HG02870 (cell line): ENCODE results near the gene C1orf87.
"Not testable (repeated sequence)": the region's sequence is repeated elsewhere in the genome, so short reads cannot be mapped to it uniquely, and the experiment has no call there.

Experiments
- ATAC-seq: cut with Tn5 transposase; IDR thresholded peaks from one replicate; pipeline ENCODE4 v1.9.1; 2021; ENCODE audit warnings: mild to moderate bottlenecking, moderate library complexity; ENCODE audit not compliant: unreplicated experiment

Gene C1orf87

DNA sequence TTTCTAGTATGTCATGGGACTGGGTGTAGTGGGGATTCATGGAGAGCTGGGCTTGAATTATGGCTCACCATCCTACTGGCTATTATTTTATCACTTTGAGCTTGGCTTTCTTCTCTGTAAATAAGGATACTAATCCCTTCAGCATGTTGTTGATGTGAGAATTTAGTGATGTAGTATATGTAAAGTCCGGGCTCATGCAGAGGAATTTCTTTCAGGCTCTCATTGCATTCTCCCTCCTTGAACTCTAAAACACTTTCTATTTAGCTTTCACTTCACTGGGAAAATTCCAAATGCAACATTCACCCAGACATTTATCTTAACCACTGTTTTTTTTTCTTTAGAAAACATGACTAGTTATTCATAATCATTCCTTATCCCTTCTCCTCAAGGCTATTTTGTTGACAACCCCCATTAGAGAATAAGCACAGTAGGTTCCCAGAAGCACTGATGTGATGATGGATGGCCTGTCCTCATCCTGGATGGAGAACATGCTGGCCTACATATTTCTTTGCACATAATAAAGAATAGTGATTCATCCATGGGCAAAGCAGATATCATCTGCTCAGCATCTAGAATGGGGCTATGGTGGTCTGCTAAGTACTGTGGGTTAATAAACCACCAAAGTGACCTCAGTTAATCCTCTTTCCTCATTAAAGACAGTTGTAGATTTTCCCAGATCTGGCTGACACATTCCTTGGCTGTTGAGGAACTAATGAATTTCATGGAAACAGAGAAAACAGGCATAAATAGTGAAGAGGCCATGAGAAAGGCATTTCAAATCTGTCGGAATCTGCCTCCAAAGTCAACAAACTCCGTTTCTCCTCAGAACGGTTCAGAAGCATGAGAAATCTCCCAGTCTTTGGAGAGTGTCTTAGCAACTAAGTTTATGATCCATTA lies 79.0 kb downstream of the C1orf87 start:
- no peak for ATAC-seq

DNA sequence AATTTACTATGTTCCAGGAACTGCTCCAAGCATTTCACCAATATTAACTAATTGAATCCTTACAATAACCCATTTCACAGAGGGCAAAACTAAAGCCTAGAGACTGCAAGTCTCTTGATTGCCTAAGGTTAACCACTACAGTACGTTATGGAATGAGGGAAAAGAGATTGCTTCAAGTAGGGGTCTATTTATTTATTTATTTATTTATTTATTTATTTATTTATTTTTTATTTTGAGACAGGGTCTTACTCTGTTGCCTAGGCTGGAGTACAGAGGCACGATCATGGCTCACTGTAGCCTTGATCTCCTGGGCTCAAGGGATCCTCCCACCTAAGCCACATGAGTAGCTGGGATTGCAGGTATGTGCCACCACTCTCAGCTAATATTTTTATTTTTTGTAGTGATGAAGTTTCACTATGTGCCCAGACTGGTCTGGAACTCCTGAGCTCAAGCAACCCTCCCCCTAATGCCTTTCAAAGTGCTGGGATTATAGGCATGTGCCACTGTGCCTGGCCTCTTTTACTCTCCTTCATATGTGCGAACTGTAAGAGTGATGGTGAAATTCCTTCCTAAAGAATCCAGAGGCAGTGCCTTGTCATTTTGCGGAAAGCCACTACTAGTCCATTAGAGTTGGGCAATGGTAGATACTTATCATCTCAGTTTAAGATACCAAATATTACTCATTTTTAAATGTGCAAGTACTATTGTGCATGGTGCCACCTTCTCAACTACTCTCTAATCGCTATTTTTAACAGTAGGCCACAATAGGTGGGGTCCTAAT lies 81.3 kb downstream of the C1orf87 start:
- no peak for ATAC-seq

DNA sequence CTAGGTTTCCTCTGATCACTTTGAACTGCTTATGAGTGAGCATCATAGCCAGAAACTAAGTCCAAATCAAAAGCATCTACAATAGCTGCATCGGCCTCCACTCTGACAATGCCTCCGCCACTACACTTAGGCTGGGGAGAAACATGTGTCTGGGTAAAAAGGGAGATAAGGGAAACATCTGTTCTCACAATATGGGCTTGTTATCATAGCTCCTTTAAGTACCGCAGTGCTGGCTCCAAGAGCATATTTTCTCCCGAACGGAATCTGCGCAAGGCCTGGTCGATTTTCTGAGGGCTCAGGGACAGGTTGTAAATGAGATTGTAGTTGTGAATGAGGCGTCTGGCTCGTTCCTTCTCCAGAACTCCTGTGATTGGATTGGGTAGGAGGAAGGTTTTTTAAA lies 83.1 kb downstream of the C1orf87 start:
- ATAC-seq: no peak

DNA sequence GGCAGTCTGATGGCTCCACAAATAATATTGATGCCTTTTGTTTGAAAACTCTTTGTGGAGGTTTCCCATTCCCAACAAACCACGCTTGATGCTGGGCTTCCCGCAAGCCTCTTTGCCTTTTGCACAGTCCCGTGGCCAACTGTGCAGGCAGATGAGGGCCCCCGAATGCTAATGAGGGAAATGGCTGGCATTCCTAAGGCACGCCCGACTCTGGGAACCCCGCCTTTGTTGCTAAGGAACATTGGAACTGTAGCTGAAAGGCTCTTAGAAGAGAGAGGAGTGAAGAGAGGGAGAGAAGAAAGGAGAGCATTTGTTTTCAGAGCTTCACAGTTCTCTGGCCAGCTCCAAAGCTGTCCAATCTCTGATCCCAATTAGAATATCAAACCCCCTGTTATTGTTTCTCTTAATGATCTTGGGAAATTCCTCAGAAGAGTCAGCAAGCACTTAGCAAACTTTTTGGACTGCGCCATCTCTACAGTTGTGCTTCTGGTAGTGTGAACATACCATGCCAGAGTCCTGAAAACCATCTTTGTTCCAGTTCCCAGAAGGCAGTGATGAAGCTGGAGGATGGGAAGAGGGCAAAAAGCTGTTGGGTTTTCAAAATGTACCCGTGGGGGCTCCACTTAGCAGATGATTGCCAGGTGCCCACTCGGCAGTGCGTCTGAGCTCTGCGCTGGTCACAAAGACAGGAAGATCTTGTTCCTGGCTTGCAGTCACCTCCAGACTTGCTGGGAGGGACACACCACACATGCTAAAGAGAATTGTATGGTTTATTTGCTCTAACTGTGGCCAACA lies 86.9 kb downstream of the C1orf87 start:
- ATAC-seq: no peak

DNA sequence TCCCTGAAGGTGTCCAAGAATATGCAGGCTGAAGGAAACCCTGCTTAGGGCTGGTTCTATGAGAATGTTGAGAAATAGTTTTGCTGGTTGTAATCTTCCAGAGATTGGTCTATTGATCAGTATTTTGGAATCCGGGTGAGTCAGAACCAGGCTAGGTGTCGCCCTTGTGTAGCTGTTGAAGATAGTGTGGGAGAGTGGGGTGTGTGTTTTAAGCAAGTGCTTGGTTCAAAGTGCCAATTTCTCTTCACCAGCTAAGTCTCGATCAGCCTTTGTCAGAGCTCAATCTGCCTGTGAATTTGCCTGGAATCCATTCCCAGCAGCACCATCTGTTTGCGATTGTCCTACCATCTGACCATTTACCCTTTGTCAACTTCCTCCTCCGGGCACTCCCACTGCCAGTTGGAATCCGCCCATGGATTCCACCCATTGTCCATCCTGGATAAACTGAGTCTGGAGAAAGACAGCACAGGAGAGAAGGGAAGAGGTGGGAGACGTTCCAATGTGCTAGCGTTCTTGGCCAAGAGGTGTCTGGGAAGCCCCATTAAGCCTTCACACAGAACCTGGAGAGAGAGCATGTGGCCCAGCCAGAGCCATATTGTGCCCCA lies 87.6 kb downstream of the C1orf87 start:
- ATAC-seq: no peak

DNA sequence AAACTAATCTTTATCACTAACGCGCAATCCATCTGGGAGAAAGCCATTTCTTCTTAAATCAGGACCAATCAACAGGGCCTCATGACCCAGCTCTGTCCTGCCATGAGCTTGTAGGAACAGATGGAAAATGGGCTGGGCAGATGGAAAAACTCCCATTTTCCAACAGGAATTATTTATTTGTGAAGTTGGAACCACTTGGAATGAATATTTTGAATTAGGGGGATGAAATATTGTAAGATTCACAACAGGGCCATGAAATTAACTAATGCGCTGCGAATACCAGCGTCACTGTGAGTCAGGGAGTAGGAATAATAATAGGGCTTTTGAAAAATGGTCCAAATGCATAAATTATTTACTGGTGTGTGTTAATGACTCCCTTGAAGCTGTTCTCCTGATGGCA lies 93.9 kb downstream of the C1orf87 start:
- ATAC-seq: no peak

DNA sequence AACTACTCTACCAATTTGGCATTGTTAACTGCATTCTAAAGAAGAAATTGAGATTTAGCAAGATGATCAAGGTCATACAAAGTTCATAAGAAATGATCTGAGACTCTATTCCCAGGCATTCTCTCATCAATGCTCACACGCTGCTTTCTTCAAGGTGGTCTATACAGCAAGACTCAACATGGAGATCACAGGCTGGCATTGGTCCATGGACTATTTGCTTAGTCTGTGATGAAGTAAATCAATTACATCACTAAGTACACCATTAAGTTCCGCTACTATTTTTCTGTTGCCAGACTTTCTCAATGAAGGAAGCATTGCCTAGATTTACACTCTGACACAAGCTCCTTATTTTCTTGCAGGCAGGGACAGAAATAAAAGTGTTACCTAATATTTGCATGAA lies 95.1 kb downstream of the C1orf87 start:
- no peak for ATAC-seq

DNA sequence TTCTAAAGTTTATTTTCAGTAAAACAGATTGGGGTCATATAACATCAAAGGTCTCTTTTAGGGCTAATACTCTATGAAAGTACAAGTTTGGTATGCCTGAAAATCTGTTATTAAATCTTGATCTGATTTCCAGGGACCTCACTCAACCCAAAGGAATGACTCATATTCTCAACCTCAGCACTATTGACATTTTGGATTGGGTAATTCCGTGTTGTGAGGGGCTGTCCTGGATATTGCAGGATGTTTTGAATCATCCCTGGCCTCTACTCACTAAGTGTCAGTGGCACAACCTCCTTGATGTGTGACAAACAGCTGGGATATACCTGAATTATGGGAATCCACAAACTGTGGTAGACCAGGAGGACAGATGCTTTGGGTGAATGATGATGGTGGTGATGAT lies 95.5 kb downstream of the C1orf87 start:
- no peak for ATAC-seq

DNA sequence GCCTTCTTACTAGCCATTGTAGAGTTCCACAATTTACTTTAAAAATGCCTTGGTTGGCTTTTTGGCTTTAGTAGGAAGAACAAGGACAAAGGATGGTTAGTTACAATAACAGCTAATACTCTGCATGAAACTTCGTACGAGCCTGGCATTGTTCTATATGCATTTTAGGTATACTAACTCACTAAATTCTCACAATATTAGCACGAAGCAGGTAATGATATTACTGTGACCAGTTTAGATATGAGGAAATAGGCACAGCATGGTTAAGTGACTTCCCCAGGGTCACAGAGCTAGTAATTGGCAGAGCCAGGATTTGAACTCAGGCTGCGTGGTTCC lies 96.5 kb downstream of the C1orf87 start:
- ATAC-seq: no peak

DNA sequence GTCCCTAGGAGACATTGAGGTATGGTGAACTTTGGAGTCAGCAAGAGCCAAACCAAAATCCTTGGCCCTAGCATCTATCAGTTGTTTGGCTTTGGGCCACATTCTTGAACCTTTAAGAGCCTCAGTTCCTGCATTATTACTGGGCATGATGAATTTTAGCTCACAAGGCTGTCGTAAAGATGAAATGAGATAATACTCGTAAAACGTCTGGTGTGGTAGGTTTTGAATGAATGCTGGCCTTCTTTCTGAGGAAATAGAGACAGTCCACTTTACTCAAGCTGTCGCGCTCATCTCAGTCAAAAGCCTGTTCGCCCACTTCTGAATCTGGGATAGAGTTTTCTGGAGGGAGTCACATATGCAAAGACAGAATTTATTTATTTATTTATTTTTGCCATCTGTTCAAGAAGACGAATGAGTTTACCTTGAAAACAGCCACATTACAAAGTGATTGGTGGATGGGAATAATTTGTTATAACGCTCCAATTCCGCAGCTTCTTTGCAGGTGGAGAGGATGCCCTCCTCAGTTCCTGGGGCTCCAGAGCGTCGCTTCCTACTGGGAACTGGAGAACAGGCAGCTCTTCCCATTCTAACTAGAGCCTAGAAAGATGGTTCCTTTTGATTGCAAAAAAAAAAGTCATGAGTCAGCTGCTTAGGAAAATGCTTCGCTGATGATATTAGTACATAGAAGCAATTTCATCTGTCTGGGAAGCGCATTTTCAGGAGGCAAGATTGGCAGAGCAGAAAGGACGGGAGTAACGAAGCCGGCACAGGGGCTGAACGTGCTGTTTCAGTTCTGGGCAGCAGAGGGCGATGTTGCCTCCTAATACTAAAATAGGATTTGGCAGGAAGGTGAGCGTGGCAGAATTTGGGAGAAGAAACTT lies 97.1 kb downstream of the C1orf87 start:
- ATAC-seq: peak; percentile 40

DNA sequence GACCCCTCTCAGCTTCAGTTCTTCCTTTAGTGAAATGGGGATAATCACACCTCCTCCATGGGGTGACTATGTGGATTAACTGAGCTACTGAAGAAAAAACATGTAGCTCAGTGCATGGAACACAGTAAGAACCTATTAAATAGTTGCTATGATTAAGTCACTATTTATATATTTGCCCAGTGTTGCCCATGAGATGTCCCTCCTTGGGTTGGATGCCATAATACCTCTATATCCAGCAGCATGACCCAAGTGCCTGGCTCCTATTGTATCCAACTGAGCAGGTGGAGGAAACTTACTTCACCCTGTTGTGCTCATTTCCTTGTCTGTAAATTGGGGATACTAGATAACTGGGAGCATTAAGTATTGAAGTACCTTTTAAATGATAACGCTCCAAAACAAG lies 99.9 kb downstream of the C1orf87 start:
- no peak for ATAC-seq

DNA sequence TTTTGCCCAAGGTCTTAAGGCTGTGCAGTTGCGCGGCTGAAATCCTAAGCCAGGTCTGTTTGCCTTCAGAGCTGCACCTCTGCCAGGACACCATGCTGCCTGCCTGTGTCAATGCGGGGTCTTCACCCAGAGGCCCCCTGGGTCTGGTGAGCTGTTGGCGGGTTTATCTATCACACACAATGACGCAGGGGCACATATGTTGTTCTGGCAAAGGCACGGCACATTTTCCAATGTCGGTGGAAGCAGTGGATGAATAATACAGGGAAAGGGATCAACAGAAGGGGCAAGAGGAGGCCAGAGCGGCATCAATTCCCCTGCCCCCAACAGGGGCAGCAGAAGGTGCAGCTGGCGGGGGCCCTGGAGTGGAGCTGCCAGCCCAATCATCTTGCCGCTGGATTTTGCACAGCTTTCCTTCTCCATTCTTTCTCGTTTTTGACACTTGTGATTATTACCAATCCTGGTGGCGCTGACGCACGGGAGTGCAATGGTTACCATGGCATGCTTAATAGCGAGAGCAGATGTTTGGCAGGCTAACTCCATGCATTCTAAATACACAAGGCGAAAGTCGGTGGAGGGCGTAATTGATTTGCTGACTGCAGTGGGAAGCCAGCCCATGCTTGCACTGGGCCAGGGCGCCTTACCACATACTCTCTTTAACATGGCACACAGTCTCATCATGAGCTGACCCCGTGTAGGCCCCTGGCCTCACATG lies 101.2 kb downstream of the C1orf87 start:
- no peak for ATAC-seq

DNA sequence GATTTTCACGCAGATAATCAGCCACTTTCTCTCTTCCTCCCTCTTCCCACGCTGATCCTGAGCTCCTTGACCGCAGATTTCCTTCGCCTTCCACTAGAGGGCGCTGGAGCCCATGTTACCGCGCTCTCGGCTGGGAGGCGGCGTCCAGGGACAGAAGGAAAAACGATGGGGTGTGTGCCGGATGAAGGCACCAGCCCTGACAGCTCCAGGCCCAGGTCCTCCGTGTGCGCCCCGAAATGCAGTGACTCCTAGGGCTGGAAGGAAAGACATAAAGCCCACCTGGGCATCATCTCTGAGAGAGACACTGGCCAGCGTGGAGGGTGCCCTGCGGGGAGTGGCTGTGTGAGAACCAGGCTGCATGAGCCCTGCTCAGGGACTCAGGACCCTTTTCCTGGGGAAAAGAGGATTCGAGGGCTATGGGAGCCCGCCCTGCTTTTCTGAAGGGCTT lies 102.1 kb downstream of the C1orf87 start:
- peak; percentile 76 for ATAC-seq

DNA sequence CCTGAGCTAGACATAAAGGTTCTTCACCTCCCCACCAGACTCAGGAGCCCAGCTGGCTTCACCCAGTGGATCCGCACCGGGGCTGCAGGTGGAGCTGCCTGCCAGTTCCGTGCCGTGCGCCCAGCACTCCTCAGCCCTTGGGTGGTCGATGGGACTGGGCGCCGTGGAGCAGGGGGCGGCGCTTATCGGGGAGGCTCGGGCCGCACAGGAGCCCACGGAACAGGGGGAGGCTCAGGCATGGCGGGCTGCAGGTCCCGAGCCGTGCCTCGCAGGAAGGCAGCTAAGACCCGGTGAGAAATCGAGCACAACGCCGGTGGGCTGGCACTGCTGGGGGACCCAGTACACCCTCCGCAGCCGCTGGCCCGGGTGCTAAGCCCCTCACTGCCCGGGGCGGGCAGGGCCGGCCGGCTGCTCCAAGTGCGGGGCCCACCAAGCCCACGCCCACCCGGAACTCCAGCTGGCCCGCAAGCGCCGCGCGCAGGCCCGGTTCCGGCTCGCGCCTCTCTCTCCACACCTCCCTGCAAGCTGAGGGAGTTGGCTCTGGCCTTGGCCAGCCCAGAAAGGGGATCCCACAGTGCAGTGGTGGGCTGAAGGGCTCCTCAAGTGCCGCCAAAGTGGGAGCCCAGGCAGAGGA lies 103.9 kb downstream of the C1orf87 start:
- ATAC-seq: not testable (repeated sequence)

DNA sequence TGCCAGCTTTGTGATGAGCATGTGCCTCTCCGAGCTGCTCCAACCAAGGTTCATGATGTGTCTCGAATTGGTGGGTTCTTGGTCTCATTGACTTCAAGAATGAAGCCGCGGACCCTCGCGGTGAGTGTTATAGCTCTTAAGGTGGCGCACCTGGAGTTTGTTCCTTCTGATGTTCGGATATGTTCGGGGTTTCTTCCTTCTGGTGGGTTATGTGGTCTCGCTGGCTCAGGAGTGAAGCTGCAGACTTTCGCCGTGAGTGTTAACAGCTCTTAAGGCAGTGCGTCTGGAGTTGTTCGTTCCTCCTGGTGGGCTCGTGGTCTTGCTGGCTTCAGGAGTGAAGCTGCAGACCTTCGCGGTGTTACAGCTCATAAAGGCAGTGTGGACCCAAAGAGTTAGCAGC lies 104.8 kb downstream of the C1orf87 start:
- ATAC-seq: not testable (repeated sequence)

DNA sequence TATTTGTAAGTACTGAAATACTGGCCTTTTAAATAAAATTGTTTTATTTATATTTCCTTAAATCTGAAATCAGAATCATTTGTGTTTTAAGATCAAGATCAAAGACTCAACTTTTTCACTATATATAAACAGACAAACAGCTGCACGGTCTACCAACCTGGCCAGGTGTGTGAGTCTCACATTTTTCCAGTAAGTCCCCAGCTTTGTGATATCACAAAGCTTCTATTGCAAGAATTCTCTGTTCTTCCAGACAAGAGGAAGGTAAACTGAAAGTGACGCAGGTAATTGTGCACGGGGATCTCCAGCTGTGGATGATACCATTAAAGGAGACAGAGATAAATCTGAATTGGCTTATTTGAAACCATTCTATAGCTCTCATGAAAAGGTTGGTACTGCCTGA lies 105.8 kb downstream of the C1orf87 start:
- ATAC-seq: no peak

DNA sequence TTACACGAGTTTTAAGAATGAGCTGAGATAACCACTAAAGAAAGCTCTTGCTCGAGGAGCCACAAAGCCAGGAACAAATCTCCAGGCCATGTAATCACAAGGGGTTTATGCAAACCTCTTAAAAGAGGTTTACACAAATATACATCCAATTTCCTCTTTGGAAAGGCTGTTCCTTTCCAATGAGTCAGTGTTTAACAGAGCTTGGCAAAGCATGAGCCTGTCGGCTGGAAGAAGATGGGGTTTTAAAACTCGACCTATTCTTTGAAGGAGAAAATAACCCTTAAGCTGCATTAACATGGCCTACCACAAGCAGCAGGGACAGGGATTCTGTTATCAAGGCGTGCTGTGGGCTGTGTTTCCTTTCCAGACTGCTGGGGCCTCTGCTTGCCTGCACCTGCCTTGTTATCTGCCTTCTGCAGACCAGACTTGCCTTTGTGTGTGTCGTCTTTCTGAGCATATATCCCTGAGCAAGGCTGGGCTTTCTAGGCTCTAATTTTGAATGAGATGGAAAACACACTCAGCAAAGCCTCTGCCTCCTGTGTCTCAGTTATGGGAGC lies 106.4 kb downstream of the C1orf87 start:
- no peak for ATAC-seq

DNA sequence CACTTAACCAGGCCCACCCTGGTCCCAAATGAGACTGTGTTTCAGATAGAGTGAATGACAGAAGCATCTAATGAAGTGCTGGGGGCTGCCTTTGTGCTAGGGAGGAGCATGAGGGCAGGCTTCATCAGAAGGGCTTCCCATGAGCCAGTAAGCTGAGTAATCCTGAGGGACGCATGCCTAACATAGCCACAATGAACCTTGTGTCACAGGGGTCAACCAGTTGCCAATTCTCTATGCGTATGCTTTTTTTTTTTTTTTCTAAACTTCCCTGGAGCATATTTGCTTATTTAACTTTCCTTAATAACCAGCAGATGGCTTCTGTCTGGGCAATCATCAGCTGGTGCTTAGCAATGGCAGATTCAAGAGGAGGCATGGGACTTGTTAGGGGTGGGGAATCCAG lies 121.5 kb downstream of the C1orf87 start:
- no peak for ATAC-seq

DNA sequence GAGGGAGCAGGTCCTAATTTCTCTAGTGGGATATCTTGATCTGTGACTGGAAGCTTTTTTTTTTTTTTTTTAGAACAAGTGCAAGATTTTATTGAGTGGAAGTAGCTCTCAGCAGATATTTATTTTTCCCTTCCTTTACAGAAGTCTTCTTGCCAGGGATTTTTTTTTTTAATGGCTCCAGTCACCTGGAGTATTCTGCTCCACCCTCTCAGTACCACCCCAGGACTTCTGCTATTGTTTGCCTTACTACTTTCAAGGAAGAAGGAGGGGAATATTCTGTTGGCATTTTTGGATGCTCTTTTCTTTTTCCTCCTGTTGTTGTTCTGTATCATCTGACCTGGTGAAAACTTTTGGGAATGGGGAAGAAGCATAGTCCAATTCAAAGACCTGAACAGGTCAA lies 123.9 kb downstream of the C1orf87 start:
- no peak for ATAC-seq
